22Rv1 (cell line): ENCODE data around the gene UBE3C.

ENCODE experiments used
- H3K27ac ChIP-seq: fragments of 450-650 bp; 2 replicates; pipeline ENCODE4 v1.5.1; 2017
- CTCF ChIP-seq: fragments of 450-650 bp; IDR thresholded peaks from 2 replicates; pipeline ENCODE4 v1.5.1; 2017; ENCODE audit warnings: mild to moderate bottlenecking
- ZFX ChIP-seq: fragments of 450-650 bp; IDR thresholded peaks from 2 replicates; pipeline ENCODE4 v1.6.1; 2017; ENCODE audit warnings: antibody characterized with exemption, borderline replicate concordance

UBE3C gene

DNA sequence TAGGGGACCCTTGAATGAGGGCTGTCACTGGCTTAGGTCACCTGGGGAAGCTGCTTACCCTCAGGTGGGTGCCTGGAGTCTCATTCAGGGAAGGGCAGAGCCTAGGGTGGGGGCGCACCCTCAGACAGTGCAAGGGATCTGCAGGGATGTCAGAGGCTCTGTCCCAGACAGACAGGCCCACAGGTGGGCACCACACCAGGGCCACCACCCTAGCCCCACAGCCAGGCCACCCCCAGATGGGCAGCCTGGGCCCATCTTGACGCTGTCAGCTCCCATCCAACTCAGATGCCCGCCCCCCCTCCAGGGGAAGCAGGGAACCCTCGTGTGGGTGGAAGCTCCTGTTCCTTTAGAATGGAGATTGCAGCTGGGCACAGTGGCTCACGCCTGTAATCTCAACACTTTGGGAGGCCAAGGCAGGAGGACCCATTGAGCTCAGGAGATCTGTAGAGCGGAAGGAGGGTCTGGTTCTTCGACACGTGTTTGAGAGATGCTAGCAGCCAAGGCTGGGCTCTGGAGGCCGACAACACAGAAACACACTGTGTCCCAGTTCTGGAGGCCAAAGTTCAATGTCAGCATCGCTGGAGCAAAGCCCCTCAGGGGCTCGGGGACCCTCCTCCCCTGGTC, 139.6 kb downstream of the UBE3C start:
- no peak for TF ChIP-seq CTCF
- no peak for TF ChIP-seq ZFX
- H3K27ac ChIP-seq: no peak overlapping the region

DNA sequence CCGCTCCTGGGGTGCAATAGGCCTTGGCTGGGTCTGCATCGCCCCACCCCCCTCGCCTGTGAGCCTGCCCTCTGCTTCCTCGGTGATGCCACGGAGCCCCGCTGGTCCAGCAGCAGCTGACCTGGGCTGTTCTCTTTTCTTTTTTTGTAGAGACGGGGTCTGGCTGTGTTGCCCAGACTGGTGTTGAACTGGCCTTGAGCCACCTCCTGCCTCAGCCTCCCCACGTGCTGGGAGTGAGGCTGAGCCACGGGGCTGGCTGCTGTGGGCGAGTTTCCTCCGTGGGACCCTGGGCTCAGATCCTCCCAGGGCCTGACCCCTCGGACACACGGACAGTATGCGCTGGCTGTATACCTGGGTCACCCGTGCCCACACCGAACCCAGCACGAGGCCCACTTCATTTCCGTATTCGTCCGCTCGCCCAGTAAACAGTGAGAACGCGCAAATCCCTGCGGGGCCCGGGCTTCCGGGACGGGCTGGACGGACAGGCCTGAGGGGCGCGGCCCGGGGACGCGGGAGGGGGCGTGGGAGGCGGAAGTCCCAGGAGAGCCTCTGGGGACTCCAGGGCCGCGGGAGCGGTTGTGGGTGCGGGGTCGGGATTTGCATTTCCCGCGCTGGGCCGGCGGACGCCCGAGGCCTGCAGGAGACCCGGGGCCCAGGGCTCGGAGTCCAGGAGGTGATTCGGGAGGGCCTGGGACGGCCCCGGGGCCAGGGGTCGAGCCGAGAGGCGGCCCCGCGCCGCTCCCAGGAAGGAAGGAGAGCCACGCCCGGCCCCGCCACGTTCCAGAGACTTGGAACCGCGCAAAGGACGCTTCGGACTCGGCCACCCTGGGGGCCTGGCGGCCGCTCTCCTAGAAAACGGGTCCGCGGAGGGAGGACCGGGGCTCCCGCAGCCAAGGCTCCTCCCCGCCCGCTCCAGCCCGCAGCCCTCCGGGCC, 140.3 kb downstream of the UBE3C start:
- H3K27ac ChIP-seq: no peak overlapping the region
- TF ChIP-seq CTCF (no peak), ZFX (no peak)

- no peak overlapping the region for H3K27ac ChIP-seq
- no peak for TF ChIP-seq CTCF
- no peak for TF ChIP-seq ZFX
Observed at GRCh38 chr7:157279741-157280215, 141.1 kb downstream of the UBE3C start.

DNA sequence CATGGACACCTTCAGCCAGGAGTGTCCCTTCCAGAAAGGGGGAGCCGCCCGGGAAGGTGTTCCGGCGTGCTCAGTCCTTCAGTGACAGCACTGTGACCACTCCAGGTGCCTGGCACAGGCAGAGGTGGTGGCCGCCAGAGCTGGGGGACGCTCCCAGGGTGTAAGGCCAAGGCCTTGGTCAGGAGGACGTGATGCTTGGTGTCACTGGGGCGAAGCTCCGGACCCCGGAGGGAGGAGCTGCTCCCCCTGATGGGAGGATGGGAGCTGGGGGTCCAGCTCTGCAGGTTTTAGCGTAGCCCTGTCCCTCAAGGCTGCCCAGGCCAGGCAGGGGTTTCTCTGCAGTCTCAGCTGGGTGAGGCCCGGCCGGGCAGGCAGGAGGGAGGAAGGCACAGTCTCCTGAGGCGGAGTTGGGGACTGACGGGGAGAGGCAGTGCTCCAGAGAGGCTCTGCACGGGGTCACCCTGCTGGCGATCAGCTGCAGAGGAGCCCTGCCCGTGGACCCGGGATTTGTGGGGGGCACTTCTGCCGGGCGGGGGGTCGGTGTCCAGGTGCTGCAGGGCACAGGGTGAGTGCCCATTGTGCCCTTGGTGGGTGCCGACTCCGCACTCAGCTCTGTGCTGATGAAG, 141.6 kb downstream of the UBE3C start:
- TF ChIP-seq ZFX: no peak
- TF ChIP-seq CTCF: no peak
- no peak overlapping the region for H3K27ac ChIP-seq

DNA sequence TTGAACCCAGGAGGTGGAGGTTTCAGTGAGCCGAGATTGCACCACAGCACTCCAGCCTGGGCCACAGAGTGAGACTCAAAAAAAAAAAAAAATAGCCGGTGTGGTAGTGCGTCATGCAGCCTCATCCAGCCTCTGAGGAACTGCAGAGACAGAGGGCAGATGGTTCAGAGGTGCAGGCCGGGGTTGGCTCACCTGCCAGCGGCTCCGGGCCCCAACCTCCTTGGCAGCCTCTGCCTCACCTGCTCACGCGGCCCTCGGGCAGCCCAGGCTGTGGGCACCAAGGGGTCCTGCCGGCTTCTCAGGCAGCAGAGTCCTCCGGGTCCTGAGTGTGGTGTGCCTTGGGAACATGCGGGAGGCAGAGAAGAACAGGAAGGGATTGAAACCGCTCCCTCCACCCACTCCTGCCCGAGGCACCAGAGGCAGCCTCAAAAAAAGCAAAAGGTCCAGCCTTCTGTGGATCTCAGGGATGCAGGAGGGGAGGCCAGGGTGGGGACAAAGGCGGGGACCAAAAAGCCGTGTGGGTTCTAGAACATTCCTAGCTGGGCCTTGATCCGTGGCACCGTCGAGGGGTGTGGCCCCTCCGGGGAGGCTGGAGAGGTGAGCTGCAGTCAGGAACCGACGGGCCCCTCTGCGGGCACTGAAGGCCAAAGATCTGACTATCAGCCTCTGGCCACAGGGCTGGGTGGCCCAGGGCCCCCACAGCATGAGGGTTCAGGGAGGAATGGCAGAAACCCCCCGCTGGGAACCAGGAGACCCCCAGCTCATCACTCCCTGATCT, 142.7 kb downstream of the UBE3C start:
- TF ChIP-seq CTCF (no peak), ZFX (no peak)
- H3K27ac ChIP-seq: no peak overlapping the region

GRCh38 chr7:157282141-157282801, 143.5 kb downstream of the UBE3C start:
- TF ChIP-seq ZFX (no peak), CTCF (no peak)
- no peak overlapping the region for H3K27ac ChIP-seq
